Type B pancreatic cell (in vitro differentiated cells): ENCODE data around the gene CDKAL1. TPM values are rescaled to one million over a fixed set of nuclear protein-coding genes. Genes with fewer than 3 reads are reported as not detected.

Experiments used
- DNase-seq: peaks from one replicate; pipeline ENCODE4 v3.0.0; 2021; ENCODE audit warnings: mixed read lengths; ENCODE audit not compliant: unreplicated experiment; ENCODE audit errors: extremely low spot score
- H3K27ac Mint-ChIP-seq: 2 replicates; pipeline ENCODE4 v1.8.0; 2021; ENCODE audit warnings: mild to moderate bottlenecking, mixed read lengths
- H3K27me3 Mint-ChIP-seq: 2 replicates; pipeline ENCODE4 v1.8.0; 2021; ENCODE audit warnings: mixed read lengths
- H3K36me3 Mint-ChIP-seq: 2 replicates; pipeline ENCODE4 v1.8.0; 2021; ENCODE audit warnings: mixed read lengths
- H3K4me1 Mint-ChIP-seq: one replicate; pipeline ENCODE4 v1.8.0; 2021; ENCODE audit warnings: mixed read lengths; ENCODE audit not compliant: unreplicated experiment
- H3K4me3 Mint-ChIP-seq: 2 replicates; pipeline ENCODE4 v1.8.0; 2021; ENCODE audit warnings: mild to moderate bottlenecking, mixed read lengths
- H3K9me3 Mint-ChIP-seq: 2 replicates; pipeline ENCODE4 v1.8.0; 2021; ENCODE audit warnings: mixed read lengths
- total RNA-seq: library from RNA; stranded (reverse); gene quantifications from 2 replicates; pipeline ENCODE4 v1.2.1, GENCODE V29; 2021; ENCODE audit warnings: low replicate concordance
- TF ChIP-seq, protein P1 (sequence below): fragments of 200-600 bp; sonication (generic); conservative IDR thresholded peaks from 2 replicates; pipeline ENCODE4 v1.5.0; 2021; ENCODE audit warnings: antibody characterized with exemption, mild to moderate bottlenecking

The CDKAL1 gene
- total RNA-seq, 1 donor from 2014 or later = 21.0 TPM

GRCh38 chr6:20669571-20670314 is 135.5 kb downstream of the CDKAL1 start:
- peaks cover 4% of the 10 kb centered on the region for H3K9me3 Mint-ChIP-seq
- H3K4me3 Mint-ChIP-seq = no peak overlapping the region
- H3K27ac Mint-ChIP-seq = no peak overlapping the region
- H3K27me3 Mint-ChIP-seq = no peaks in the 10 kb centered on the region
- no peak for DNase-seq
- H3K36me3 Mint-ChIP-seq = peaks cover 4% of the 10 kb centered on the region
- peaks cover 3% of the 10 kb centered on the region for H3K4me1 Mint-ChIP-seq
- TF ChIP-seq, protein P1, sequence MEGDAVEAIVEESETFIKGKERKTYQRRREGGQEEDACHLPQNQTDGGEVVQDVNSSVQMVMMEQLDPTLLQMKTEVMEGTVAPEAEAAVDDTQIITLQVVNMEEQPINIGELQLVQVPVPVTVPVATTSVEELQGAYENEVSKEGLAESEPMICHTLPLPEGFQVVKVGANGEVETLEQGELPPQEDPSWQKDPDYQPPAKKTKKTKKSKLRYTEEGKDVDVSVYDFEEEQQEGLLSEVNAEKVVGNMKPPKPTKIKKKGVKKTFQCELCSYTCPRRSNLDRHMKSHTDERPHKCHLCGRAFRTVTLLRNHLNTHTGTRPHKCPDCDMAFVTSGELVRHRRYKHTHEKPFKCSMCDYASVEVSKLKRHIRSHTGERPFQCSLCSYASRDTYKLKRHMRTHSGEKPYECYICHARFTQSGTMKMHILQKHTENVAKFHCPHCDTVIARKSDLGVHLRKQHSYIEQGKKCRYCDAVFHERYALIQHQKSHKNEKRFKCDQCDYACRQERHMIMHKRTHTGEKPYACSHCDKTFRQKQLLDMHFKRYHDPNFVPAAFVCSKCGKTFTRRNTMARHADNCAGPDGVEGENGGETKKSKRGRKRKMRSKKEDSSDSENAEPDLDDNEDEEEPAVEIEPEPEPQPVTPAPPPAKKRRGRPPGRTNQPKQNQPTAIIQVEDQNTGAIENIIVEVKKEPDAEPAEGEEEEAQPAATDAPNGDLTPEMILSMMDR = no peak

DNA sequence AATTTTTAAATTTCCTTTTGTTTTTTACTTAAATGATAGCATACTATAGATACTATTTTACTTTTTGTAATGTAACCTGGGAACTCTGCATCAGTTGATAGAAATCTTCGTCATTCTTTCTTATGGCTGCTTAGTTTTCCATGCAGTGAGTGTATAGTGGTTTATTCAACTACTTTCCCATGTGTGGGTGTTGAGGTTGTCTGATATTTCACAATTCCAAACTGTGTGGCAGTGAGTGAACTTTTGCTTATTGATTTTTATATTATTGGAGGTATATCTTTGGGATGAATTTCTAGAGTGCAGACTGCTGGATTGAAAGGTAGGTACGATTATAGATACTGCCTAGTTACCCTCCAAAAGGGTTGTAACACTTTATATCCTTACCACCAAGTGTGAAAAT is 136.5 kb downstream of the CDKAL1 start:
- H3K36me3 Mint-ChIP-seq = peaks cover 4% of the 10 kb centered on the region
- no peak overlapping the region for H3K4me3 Mint-ChIP-seq
- peaks cover 4% of the 10 kb centered on the region for H3K9me3 Mint-ChIP-seq
- H3K27me3 Mint-ChIP-seq = no peaks in the 10 kb centered on the region
- DNase-seq = no peak
- H3K27ac Mint-ChIP-seq = no peak overlapping the region
- peaks cover 4% of the 10 kb centered on the region for H3K4me1 Mint-ChIP-seq
- TF ChIP-seq, protein P1 = no peak

GRCh38 chr6:20672038-20672437 is 137.8 kb downstream of the CDKAL1 start:
- Mint-ChIP-seq H3K36me3 (peaks cover 4% of the 10 kb centered on the region), H3K27ac (no peak overlapping the region), H3K9me3 (peaks cover 4% of the 10 kb centered on the region), H3K4me3 (no peak overlapping the region), H3K27me3 (no peaks in the 10 kb centered on the region), H3K4me1 (peaks cover 4% of the 10 kb centered on the region)
- DNase-seq = no peak
- TF ChIP-seq, protein P1 = no peak

- TF ChIP-seq, protein P1 = no peak
- no peak overlapping the region for H3K4me3 Mint-ChIP-seq
- H3K36me3 Mint-ChIP-seq = peaks cover 4% of the 10 kb centered on the region
- peaks cover 4% of the 10 kb centered on the region for H3K9me3 Mint-ChIP-seq
- no peaks in the 10 kb centered on the region for H3K27me3 Mint-ChIP-seq
- no peak for DNase-seq
- peaks cover 4% of the 10 kb centered on the region for H3K4me1 Mint-ChIP-seq
- no peak overlapping the region for H3K27ac Mint-ChIP-seq
These were observed 139.2 kb downstream of the CDKAL1 start for GRCh38 chr6:20673458-20673857.

DNA sequence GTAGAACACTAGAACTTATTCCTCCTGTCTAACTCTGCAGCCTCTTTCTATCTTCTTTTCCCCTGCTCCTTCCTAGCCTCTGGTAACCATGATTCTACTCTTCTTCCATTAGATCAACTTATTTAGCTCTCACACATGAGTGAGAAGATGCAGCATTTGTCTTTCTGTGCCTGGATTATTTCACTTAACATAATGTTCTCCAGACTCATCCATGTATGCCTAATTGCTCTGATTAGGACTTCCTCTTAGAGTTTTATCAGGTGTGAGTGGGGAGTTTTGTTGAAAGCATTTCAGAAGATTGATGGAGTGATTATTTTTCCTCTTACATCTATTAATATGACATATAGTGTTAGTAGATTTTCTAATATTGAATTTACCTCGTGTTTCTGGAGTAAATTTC is 140.4 kb downstream of the CDKAL1 start:
- H3K36me3 Mint-ChIP-seq = peaks cover 4% of the 10 kb centered on the region
- peaks cover 4% of the 10 kb centered on the region for H3K9me3 Mint-ChIP-seq
- TF ChIP-seq, protein P1 = no peak
- H3K4me1 Mint-ChIP-seq = peaks cover 4% of the 10 kb centered on the region
- H3K27ac Mint-ChIP-seq = no peak overlapping the region
- H3K4me3 Mint-ChIP-seq = no peak overlapping the region
- no peaks in the 10 kb centered on the region for H3K27me3 Mint-ChIP-seq
- DNase-seq = no peak
